H1 (cell line): ENCODE measurements around the gene MAP10. TPM values are rescaled to one million over a fixed set of nuclear protein-coding genes. Genes with fewer than 3 reads are reported as not detected.

ENCODE experiments used
- BACH1 ChIP-seq: IDR thresholded peaks from 2 replicates; pipeline ENCODE4 v1.6.1; 2012; ENCODE audit warnings: low read length, improper control_type of control experiment
- CHD7 ChIP-seq: fragments of 300-600 bp; sonication (generic); IDR thresholded peaks from 2 replicates; pipeline ENCODE4 v1.7.1; 2012; ENCODE audit warnings: low read length, moderate library complexity, mild to moderate bottlenecking, inconsistent platforms; ENCODE audit not compliant: insufficient replicate concordance
- PHF8 ChIP-seq: fragments of 200-600 bp; sonication (generic); conservative IDR thresholded peaks from 2 replicates; pipeline ENCODE4 v1.7.1; 2012; ENCODE audit warnings: low read depth, mild to moderate bottlenecking, inconsistent platforms, low read length, moderate library complexity
- POLR2AphosphoS5 ChIP-seq: IDR thresholded peaks from 2 replicates; pipeline ENCODE4 v1.6.1; 2011; ENCODE audit warnings: low read depth, low read length
- SIN3A ChIP-seq, 2 experiments: IDR thresholded peaks in 1 of 2; conservative IDR thresholded peaks in 1 of 2; 2 replicates each; pipeline ENCODE4 v1.6.1; 2011 to 2012; ENCODE audit warnings: low read length in 2 of 2, improper control_type of control experiment in 1 of 2, low read depth in 1 of 2, mild to moderate bottlenecking in 1 of 2
- SIX5 ChIP-seq: IDR thresholded peaks from 2 replicates; pipeline ENCODE4 v1.6.1; 2011; ENCODE audit warnings: mild to moderate bottlenecking, low read depth, low read length
- SP4 ChIP-seq: IDR thresholded peaks from 2 replicates; pipeline ENCODE4 v1.6.1; 2012; ENCODE audit warnings: low read length, inconsistent platforms
- polyA plus RNA-seq, 7 experiments: library from polyadenylated mRNA; depleted of rRNA in 3 of 7; stranded (reverse) in 5 of 7; unstranded in 2 of 7; fragments of >200 nt in 5 of 7; fragments of 200-250 nt in 2 of 7; gene quantifications; 1 replicate in 5 of 7; 2 replicates in 1 of 7; 4 replicates in 1 of 7; pipeline versions ENCODE4 v1.2.1 to v1.2.3, GENCODE V29; 2011 to 2013; ENCODE audit warnings: missing spikeins in 2 of 7, mixed read lengths in 2 of 7
- total RNA-seq: library from RNA; stranded (reverse); fragmentation: NEBNext Ultra II Directional; extraction: Animal tissue kit (Norgen Biotek cat#: 25700); gene quantifications from 2 replicates; pipeline ENCODE4 v1.2.1, GENCODE V29; 2021

MAP10 gene
- total and polyA plus RNA-seq, 2 of the 8 experiments (the other 6 are each of a cell fraction or from before 2014, with no cell fraction given): 1.5 to 3.5 TPM

- TF ChIP-seq CHD7 (no peak), SIN3A (conservative IDR thresholded peaks at IDR 0.05 in 1 of 2, IDR thresholded peaks at IDR 0.05 in 1 of 2; ENCODE audit: low read depth in 1 of 2, low read length in 2 of 2) (no peak), SIX5 (no peak), SP4 (no peak), PHF8 (no peak), BACH1 (no peak), POLR2AphosphoS5 (no peak)
Measured at GRCh38 chr1:232853994-232854797, 49.0 kb downstream of the MAP10 start (continued).
